ENCODE measurements around the gene HAUS3. TPM values are rescaled to one million over a fixed set of nuclear protein-coding genes. Genes with fewer than 3 reads are reported as not detected.

HAUS3 gene
- total RNA-seq, 1 experiment from 2014 or later = 17.3 TPM

GRCh38 chr4:2178986-2179385 lies 62.9 kb downstream of the HAUS3 start:
- H3K9me3 ChIP-seq (ENCODE audit: control insufficient read depth in 1 of 2, insufficient read depth in 1 of 2, low read depth in 1 of 2, low read length in 2 of 2) = no peaks in the 10 kb centered on the region
- H2AFZ ChIP-seq (ENCODE audit: low read depth, low read length, poor library complexity, severe bottlenecking) = no peak overlapping the region
- no peaks in the 10 kb centered on the region for H3K79me2 ChIP-seq (ENCODE audit: insufficient read depth, low read length)
- H4K20me1 ChIP-seq (ENCODE audit: insufficient read depth) = no peaks in the 10 kb centered on the region
- no peak overlapping the region for H3K4me3 ChIP-seq (replicated peaks in 1 of 2; ENCODE audit: low read depth in 1 of 2, low read length in 2 of 2)
- intact Hi-C loops (cut with micrococcal nuclease) = no loop called here
- no peaks in the 10 kb centered on the region for H3K4me1 ChIP-seq (ENCODE audit: control insufficient read depth in 1 of 2, insufficient read depth in 2 of 2, low read length in 2 of 2)
- ATAC-seq (no peak), DNase-seq (ENCODE audit: low read depth, low spot score) (no peak)
- ChIA-PET POLR2A (no interaction called here), RAD21 (ENCODE audit: low non-redundant PET in 1 of 2, low total read pairs in 2 of 2, uncharacterized antibody in 2 of 2, unreplicated experiment in 2 of 2) (interaction anchor here in 1 of 2 experiments (0.7 kb wide), 1 partner anchor 101 kb away, joined by 3 read pairs; no protein-coding TSS in a partner anchor), CTCF (no interaction called here)
- TF ChIP-seq EZH2phosphoT487 (IDR thresholded peaks at IDR 0.05; ENCODE audit: borderline replicate concordance) = no peak
- TF ChIP-seq YY1 (IDR thresholded peaks at IDR 0.05; ENCODE audit: extremely low read depth, insufficient replicate concordance, low read depth, low read length) = no peak
- no peak for TF ChIP-seq ZBTB33 (IDR thresholded peaks at IDR 0.05; ENCODE audit: extremely low read depth, insufficient replicate concordance, low read length)
- no peak for TF ChIP-seq POLR2A (IDR thresholded peaks at IDR 0.05; ENCODE audit: borderline replicate concordance, extremely low read depth, insufficient read depth, insufficient read length)
- no peak for TF ChIP-seq CTCF (IDR thresholded peaks at IDR 0.05 in 2 of 3, conservative IDR thresholded peaks at IDR 0.05 in 1 of 3; ENCODE audit: borderline replicate concordance in 1 of 3, insufficient read depth in 1 of 3, low read depth in 2 of 3, low read length in 2 of 3)
- no peak for TF ChIP-seq FOSL1 (IDR thresholded peaks at IDR 0.05; ENCODE audit: low read depth)
- TF ChIP-seq ELF1 (IDR thresholded peaks at IDR 0.05; ENCODE audit: borderline replicate concordance, low read depth) = no peak
- TF ChIP-seq ZNF274 (IDR thresholded peaks at IDR 0.05; ENCODE audit: low read depth, low read length) = no peak
- TF ChIP-seq SP1 (IDR thresholded peaks at IDR 0.05; ENCODE audit: low read depth) = no peak
- H3K27ac ChIP-seq (ENCODE audit: low read depth, low read length) = no peak overlapping the region
- no TSS peak for BruUV-seq (replicated peaks)
- H3K36me3 ChIP-seq (ENCODE audit: control insufficient read depth in 1 of 2, insufficient read depth in 2 of 2, low read length in 2 of 2) = no peaks in the 10 kb centered on the region
- no peaks in the 10 kb centered on the region for H3K9me2 ChIP-seq (ENCODE audit: insufficient read depth)
- H3K4me2 ChIP-seq (ENCODE audit: low read length) = no peak overlapping the region
- H3K27me3 ChIP-seq (ENCODE audit: insufficient read depth, low read length) = no peaks in the 10 kb centered on the region
- no peak overlapping the region for H3K9ac ChIP-seq (ENCODE audit: low read length)

Other genes with a start within 250 kb of the HAUS3 start
- gene NELFA, start 233.1 kb downstream of the HAUS3 start, total RNA-seq (2021; ENCODE audit: unreplicated experiment) = 56.1 TPM
- 9.2 TPM for gene NAT8L, start 182.8 kb downstream of the HAUS3 start, total RNA-seq (2021; ENCODE audit: unreplicated experiment)
- gene POLN, start within 50 bp of the HAUS3 start, total RNA-seq (2021; ENCODE audit: unreplicated experiment) = 3.1 TPM
- gene MXD4, start 20.0 kb upstream of the HAUS3 start, total RNA-seq (2021; ENCODE audit: unreplicated experiment) = 22.0 TPM
- 19.2 TPM for gene ZFYVE28, start 176.5 kb upstream of the HAUS3 start, total RNA-seq (2021; ENCODE audit: unreplicated experiment)
- gene CFAP99, start 176.8 kb upstream of the HAUS3 start, total RNA-seq (2021; ENCODE audit: unreplicated experiment) = 0.42 TPM
- gene RNF4, start 227.0 kb upstream of the HAUS3 start, total RNA-seq (2021; ENCODE audit: unreplicated experiment) = 62.3 TPM